Thyroid gland (tissue), 4 donors: ENCODE results near the gene CD200R1L. TPM values are rescaled to one million over a fixed set of nuclear protein-coding genes. Genes with fewer than 3 reads are reported as not detected.

Source experiments
- DNase-seq, 2 donors: peaks; one replicate each; pipeline ENCODE4 v3.0.0-alpha.2; 2019
- H3K27ac ChIP-seq, 3 donors: fragments of 200-600 bp; sonication (generic); 1 replicate in 2 of 3; 2 replicates in 1 of 3; pipeline ENCODE4 v1.5.1; 2016 to 2019; ENCODE audit warnings: mild to moderate bottlenecking in 1 of 3, moderate library complexity in 1 of 3
- H3K27me3 ChIP-seq: fragments of 200-600 bp; sonication (generic); one replicate; pipeline ENCODE4 v1.5.1; 2019
- H3K36me3 ChIP-seq, 2 donors: fragments of 200-600 bp; sonication (generic); one replicate each; pipeline ENCODE4 v1.5.1; 2016 to 2019
- H3K4me1 ChIP-seq, 2 donors: fragments of 200-600 bp; sonication (generic); one replicate each; pipeline ENCODE4 v1.5.1; 2017 to 2019
- H3K4me3 ChIP-seq, 3 donors: fragments of 200-600 bp; sonication (generic); replicated peaks in 1 of 3; 1 replicate in 2 of 3; 2 replicates in 1 of 3; pipeline ENCODE4 v1.5.1; 2016; ENCODE audit warnings: mild to moderate bottlenecking in 1 of 3
- H3K9me3 ChIP-seq: fragments of 200-600 bp; sonication (generic); one replicate; pipeline ENCODE4 v1.5.1; 2017
- POLR2A ChIP-seq, 2 donors: fragments of 450-650 bp; IDR thresholded peaks; one replicate each; pipeline ENCODE4 v1.6.1; 2017; ENCODE audit warnings: antibody characterized with exemption in 2 of 2, mild to moderate bottlenecking in 2 of 2, moderate library complexity in 1 of 2
- WGBS, 2 donors: methylation state at CpG; one replicate each; pipeline ENCODE4 v1.1.5; 2017; 5-methylcytosine and 5-hydroxymethylcytosine counted together
- intact Hi-C: fragments of 100-400 bp; cut with DNase I; formaldehyde crosslinking; loops from one replicate; pipeline ENCODE4 v1.15.1; 2023
- total RNA-seq, 4 donors: library from RNA; depleted of rRNA; stranded (reverse); fragments of >200 nt; gene quantifications; one replicate each; pipeline ENCODE4 v1.2.3, GENCODE V29; 2016
- TF ChIP-seq, protein P1 (sequence below), 6 experiments: fragments of 200-600 bp in 3 of 6; fragments of 450-650 bp in 3 of 6; sonication (generic) in 3 of 6; IDR thresholded peaks; one replicate each; pipeline ENCODE4 v1.5.1; 2016 to 2019; ENCODE audit warnings: antibody characterized with exemption in 6 of 6, mild to moderate bottlenecking in 2 of 6, inconsistent platforms in 1 of 6, moderate library complexity in 1 of 6

The CD200R1L gene
- total RNA-seq, 4 donors from 2014 or later = not detected

DNA sequence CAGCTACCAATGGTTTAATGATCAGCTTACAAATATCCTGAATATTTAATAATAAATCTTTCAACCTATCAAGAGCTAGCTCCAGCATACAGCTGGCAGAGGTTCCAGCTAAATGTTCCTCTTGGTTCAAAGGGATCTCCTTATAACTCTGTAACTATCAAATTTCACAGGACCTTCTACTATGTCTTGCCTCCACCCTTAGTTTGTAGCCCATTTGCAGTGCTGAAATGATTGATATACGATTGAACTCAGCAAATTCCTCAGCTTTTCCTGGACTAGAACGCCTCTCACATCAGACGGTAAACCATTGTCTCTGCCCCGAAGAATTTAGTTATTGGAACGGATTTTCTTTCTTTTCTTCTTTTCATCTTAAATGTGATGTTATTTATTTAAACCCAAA lies 41.5 kb downstream of the CD200R1L start:
- TF ChIP-seq POLR2A (IDR thresholded peaks at IDR 0.05) = no peak
- TF ChIP-seq, protein P1, sequence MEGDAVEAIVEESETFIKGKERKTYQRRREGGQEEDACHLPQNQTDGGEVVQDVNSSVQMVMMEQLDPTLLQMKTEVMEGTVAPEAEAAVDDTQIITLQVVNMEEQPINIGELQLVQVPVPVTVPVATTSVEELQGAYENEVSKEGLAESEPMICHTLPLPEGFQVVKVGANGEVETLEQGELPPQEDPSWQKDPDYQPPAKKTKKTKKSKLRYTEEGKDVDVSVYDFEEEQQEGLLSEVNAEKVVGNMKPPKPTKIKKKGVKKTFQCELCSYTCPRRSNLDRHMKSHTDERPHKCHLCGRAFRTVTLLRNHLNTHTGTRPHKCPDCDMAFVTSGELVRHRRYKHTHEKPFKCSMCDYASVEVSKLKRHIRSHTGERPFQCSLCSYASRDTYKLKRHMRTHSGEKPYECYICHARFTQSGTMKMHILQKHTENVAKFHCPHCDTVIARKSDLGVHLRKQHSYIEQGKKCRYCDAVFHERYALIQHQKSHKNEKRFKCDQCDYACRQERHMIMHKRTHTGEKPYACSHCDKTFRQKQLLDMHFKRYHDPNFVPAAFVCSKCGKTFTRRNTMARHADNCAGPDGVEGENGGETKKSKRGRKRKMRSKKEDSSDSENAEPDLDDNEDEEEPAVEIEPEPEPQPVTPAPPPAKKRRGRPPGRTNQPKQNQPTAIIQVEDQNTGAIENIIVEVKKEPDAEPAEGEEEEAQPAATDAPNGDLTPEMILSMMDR (IDR thresholded peaks at IDR 0.05) = no peak
- H3K36me3 ChIP-seq = no peaks in the 10 kb centered on the region
- no peak overlapping the region for H3K4me3 ChIP-seq
- no peaks in the 10 kb centered on the region for H3K9me3 ChIP-seq
- DNase-seq = no peak
- H3K4me1 ChIP-seq = peaks cover 4 to 9% of the 10 kb centered on the region in 2 donors
- WGBS, 2 donors = 92 to 98% methylated on average over 5 of the region's 5 CpGs
- intact Hi-C loops = no loop called here
- H3K27ac ChIP-seq = no peak overlapping the region
- no peaks in the 10 kb centered on the region for H3K27me3 ChIP-seq

DNA sequence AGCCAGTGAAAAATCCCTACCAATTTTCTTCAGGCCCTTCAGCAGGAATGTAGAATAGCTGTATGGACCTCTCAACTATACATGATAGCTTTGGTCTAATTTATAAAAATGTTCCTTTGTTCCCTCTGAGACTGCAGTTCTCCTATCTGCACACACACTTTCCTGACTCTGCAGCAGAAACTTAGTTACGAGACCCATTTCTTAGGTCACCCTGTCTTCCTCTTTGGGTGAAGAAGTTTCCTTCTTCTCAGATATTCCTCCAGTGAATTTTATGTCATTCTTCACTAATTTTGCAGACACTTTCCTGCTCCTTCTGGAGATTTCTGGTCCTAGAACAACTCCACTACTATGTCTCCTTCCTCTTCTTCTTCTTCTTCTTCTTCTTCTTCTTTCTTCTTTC lies 42.6 kb downstream of the CD200R1L start:
- intact Hi-C loops = no loop called here
- no peak overlapping the region for H3K4me3 ChIP-seq
- TF ChIP-seq, protein P1 (IDR thresholded peaks at IDR 0.05) = no peak
- no peak for TF ChIP-seq POLR2A (IDR thresholded peaks at IDR 0.05)
- H3K9me3 ChIP-seq = no peaks in the 10 kb centered on the region
- DNase-seq = no peak
- peaks cover 8 to 17% of the 10 kb centered on the region in 2 donors for H3K4me1 ChIP-seq
- no peak overlapping the region for H3K27ac ChIP-seq
- H3K27me3 ChIP-seq = no peaks in the 10 kb centered on the region
- WGBS, 2 donors = 90 to 94% methylated on average over 1 of the region's 1 CpG
- H3K36me3 ChIP-seq = no peaks in the 10 kb centered on the region

DNA sequence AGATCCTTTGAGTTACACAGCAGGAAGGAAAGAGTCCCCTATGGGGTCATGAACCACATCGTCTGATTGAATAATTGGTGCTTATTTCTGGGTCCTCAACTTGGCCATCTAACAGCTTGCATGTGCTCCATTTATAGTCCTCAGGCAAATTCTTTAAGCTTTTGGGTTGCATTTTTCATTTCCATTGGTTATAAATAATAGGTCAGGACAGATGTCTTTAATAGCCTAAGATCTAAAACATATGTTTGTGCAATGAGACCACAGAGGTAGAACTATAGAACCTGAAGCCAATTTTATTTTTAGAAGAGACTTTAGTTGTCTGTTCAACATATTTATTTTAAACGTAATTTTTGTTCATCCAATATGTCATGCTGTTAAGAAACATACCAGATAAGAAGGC lies 43.2 kb downstream of the CD200R1L start:
- TF ChIP-seq, protein P1 (IDR thresholded peaks at IDR 0.05) = no peak
- intact Hi-C loops = no loop called here
- H3K27ac ChIP-seq = no peak overlapping the region
- H3K4me3 ChIP-seq = no peak overlapping the region
- 76 to 78% methylated on average over 2 of the region's 2 CpGs for WGBS, 2 donors
- no peaks in the 10 kb centered on the region for H3K27me3 ChIP-seq
- DNase-seq = no peak
- no peaks in the 10 kb centered on the region for H3K36me3 ChIP-seq
- H3K4me1 ChIP-seq = peaks cover 11 to 23% of the 10 kb centered on the region in 2 donors
- H3K9me3 ChIP-seq = no peaks in the 10 kb centered on the region

DNA sequence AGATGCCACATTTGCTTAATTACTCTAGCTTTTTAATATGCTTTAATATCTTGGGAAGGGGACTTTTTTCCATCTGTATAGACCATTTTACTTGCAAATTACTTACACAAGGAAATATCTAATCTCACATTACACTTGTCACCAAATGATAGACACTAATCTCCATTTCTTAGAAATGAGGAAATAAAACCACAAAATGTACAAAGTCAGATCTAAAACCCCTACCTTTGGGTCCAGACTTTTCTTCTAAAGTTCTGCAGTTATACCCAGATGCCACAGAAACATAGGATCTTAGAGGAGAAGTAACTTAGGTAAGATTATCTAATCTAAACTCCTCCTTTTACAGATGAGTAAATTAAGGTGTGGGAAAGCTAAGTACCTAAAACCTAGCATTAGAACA lies 44.3 kb downstream of the CD200R1L start:
- Histone ChIP-seq H3K27ac (no peak overlapping the region), H3K4me3 (no peak overlapping the region), H3K9me3 (no peaks in the 10 kb centered on the region), H3K27me3 (no peaks in the 10 kb centered on the region), H3K4me1 (peaks cover 11 to 25% of the 10 kb centered on the region in 2 donors), H3K36me3 (no peaks in the 10 kb centered on the region)
- no peak for DNase-seq
- intact Hi-C loops = no loop called here
- TF ChIP-seq, protein P1 (IDR thresholded peaks at IDR 0.05) = no peak
- TF ChIP-seq POLR2A (IDR thresholded peaks at IDR 0.05) = no peak

DNA sequence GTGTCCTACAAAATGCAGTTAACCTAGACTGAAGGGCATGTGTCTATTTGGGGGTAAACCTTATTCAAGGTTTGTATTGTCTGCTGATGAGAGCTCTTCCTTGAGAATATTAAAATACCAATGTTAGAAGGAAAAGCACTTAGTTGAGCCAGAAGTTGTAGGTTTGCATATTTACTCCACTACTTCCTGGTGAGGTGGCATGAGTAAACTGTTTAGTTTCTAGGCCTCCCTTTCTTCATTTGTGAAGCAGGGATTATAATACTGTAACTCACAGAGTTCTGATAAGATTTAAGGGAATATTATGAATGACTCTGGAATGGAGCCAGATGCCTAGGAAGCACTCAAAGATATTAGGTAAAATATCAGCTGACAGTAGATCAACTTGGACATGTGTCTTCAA lies 46.7 kb downstream of the CD200R1L start:
- TF ChIP-seq, protein P1 (IDR thresholded peaks at IDR 0.05) = no peak
- no peak for TF ChIP-seq POLR2A (IDR thresholded peaks at IDR 0.05)
- peak overlapping the region; percentile 18 to 33 (median 22) for H3K27ac ChIP-seq
- no peaks in the 10 kb centered on the region for H3K27me3 ChIP-seq
- no peak overlapping the region for H3K4me3 ChIP-seq
- H3K36me3 ChIP-seq = no peaks in the 10 kb centered on the region
- intact Hi-C loops = no loop called here
- H3K9me3 ChIP-seq = no peaks in the 10 kb centered on the region
- DNase-seq = no peak
- peaks cover 13 to 32% of the 10 kb centered on the region in 2 donors for H3K4me1 ChIP-seq
